ENCODE measurements around the gene CYP3A4. TPM values are rescaled to one million over a fixed set of nuclear protein-coding genes. Genes with fewer than 3 reads are reported as not detected.

CYP3A4 gene
- total and polyA plus RNA-seq, 2 of the 13 experiments (the other 11 are each of a cell fraction or from before 2014, with no cell fraction given): 0.11 to 0.24 TPM

DNA sequence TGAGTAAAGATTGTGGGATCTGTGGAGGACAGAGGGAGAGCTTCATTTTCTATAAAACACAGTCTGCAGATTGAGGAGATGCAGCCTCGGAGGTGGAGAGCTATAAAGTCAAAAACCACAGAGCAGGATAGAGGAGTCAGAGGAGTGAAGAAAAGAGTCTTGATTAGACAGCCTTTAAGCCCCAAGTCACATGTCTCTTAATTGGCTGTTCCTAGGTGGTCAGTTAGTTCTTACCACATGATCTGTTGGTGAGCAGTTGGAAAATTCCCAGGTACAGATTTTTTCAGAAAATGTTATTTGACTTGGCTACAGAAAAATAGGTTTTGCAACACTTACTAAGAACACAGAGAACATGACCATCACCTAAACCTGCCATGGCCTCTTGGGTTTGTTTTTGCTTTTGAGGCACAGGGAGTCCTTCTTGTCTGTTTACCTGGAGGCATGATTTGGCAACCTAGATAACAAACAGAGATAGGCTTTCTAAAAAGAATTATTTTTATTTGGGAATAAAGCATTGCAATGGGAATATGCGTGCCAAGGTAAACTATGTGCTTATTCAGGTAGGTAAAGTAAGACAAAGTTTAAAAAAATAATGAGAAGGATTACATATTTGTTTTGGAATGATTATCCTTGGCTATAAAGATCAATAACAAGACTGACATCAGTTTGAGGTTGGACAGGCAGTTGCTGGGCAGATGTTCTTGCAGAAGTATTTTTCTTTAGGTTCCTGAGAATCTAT lies 43.2 kb upstream of the CYP3A4 start (continued):
- TF ChIP-seq ZNF589 (CRISPR knock-in tag; conservative IDR thresholded peaks at IDR 0.05) (no peak), ONECUT2 (CRISPR knock-in tag; IDR thresholded peaks at IDR 0.05) (peak; percentile 46), SKI (IDR thresholded peaks at IDR 0.05; ENCODE audit: partially characterized antibody) (peak; percentile 70), GATAD1 (CRISPR knock-in tag; IDR thresholded peaks at IDR 0.05) (no peak), MAF1 (CRISPR knock-in tag; IDR thresholded peaks at IDR 0.05; ENCODE audit: borderline replicate concordance) (no peak), MIER3 (CRISPR knock-in tag; IDR thresholded peaks at IDR 0.05; ENCODE audit: borderline replicate concordance) (peak; percentile 31; the same call in 1 of the 2 replicates), HNRNPL (IDR thresholded peaks at IDR 0.05; ENCODE audit: low read depth, low read length) (no peak), STAT5B (CRISPR knock-in tag; IDR thresholded peaks at IDR 0.05) (no peak), SP4 (CRISPR knock-in tag; IDR thresholded peaks at IDR 0.05) (no peak), MYNN (CRISPR knock-in tag; IDR thresholded peaks at IDR 0.05; ENCODE audit: low read depth) (no peak), ZNF546 (CRISPR knock-in tag; conservative IDR thresholded peaks at IDR 0.05) (no peak), SRSF1 (optimal IDR thresholded peaks at IDR 0.05; ENCODE audit: low read depth, low read length) (no peak), STAG1 (CRISPR knock-in tag; IDR thresholded peaks at IDR 0.05) (peak; percentile 12; the same call in 1 of the 2 replicates), ZSCAN9 (CRISPR knock-in tag; IDR thresholded peaks at IDR 0.05; ENCODE audit: borderline replicate concordance) (0 out of 2 replicates have a peak, but pooled peaks have one; percentile 46), ZNF629 (CRISPR knock-in tag; conservative IDR thresholded peaks at IDR 0.05) (0 out of 2 replicates have a peak, but pooled peaks have one; percentile 35), NR2F2 (IDR thresholded peaks at IDR 0.05; ENCODE audit: borderline replicate concordance, low read depth) (peak; percentile 81), KAT7 (CRISPR knock-in tag; IDR thresholded peaks at IDR 0.05; ENCODE audit: borderline replicate concordance) (no peak)
- TF ChIP-seq, protein P1, sequence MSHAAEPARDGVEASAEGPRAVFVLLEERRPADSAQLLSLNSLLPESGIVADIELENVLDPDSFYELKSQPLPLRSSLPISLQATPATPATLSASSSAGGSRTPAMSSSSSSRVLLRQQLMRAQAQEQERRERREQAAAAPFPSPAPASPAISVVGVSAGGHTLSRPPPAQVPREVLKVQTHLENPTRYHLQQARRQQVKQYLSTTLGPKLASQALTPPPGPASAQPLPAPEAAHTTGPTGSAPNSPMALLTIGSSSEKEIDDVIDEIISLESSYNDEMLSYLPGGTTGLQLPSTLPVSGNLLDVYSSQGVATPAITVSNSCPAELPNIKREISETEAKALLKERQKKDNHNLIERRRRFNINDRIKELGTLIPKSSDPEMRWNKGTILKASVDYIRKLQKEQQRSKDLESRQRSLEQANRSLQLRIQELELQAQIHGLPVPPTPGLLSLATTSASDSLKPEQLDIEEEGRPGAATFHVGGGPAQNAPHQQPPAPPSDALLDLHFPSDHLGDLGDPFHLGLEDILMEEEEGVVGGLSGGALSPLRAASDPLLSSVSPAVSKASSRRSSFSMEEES (CRISPR knock-in tag; IDR thresholded peaks at IDR 0.05): peak; percentile 90
- TF ChIP-seq, protein P2, sequence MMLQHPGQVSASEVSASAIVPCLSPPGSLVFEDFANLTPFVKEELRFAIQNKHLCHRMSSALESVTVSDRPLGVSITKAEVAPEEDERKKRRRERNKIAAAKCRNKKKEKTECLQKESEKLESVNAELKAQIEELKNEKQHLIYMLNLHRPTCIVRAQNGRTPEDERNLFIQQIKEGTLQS (CRISPR knock-in tag; IDR thresholded peaks at IDR 0.05): no peak
- TF ChIP-seq, protein P3, sequence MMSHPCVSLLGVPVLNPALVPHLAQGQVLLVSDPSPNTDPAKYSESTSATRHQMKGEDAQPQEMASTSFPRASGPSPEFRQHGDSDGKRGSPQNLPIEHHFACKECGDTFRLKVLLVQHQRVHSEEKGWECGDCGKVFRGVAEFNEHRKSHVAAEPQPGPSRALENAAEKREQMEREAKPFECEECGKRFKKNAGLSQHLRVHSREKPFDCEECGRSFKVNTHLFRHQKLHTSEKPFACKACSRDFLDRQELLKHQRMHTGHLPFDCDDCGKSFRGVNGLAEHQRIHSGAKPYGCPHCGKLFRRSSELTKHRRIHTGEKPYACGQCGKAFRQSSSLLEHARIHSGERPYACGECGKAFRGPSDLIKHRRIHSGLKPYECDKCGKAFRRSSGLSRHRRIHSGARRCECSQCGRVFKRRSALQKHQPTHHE (CRISPR knock-in tag; IDR thresholded peaks at IDR 0.05; ENCODE audit: borderline replicate concordance): 0 out of 2 replicates have a peak, but pooled peaks have one; percentile 32
- TF ChIP-seq, protein P4, sequence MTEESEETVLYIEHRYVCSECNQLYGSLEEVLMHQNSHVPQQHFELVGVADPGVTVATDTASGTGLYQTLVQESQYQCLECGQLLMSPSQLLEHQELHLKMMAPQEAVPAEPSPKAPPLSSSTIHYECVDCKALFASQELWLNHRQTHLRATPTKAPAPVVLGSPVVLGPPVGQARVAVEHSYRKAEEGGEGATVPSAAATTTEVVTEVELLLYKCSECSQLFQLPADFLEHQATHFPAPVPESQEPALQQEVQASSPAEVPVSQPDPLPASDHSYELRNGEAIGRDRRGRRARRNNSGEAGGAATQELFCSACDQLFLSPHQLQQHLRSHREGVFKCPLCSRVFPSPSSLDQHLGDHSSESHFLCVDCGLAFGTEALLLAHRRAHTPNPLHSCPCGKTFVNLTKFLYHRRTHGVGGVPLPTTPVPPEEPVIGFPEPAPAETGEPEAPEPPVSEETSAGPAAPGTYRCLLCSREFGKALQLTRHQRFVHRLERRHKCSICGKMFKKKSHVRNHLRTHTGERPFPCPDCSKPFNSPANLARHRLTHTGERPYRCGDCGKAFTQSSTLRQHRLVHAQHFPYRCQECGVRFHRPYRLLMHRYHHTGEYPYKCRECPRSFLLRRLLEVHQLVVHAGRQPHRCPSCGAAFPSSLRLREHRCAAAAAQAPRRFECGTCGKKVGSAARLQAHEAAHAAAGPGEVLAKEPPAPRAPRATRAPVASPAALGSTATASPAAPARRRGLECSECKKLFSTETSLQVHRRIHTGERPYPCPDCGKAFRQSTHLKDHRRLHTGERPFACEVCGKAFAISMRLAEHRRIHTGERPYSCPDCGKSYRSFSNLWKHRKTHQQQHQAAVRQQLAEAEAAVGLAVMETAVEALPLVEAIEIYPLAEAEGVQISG (CRISPR knock-in tag; IDR thresholded peaks at IDR 0.05): peak; percentile 62; the same call in 1 of the 2 replicates
- TF ChIP-seq, protein P5, sequence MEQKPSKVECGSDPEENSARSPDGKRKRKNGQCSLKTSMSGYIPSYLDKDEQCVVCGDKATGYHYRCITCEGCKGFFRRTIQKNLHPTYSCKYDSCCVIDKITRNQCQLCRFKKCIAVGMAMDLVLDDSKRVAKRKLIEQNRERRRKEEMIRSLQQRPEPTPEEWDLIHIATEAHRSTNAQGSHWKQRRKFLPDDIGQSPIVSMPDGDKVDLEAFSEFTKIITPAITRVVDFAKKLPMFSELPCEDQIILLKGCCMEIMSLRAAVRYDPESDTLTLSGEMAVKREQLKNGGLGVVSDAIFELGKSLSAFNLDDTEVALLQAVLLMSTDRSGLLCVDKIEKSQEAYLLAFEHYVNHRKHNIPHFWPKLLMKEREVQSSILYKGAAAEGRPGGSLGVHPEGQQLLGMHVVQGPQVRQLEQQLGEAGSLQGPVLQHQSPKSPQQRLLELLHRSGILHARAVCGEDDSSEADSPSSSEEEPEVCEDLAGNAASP (CRISPR knock-in tag; IDR thresholded peaks at IDR 0.05; ENCODE audit: borderline replicate concordance): peak; percentile 84; the same call in 1 of the 2 replicates

Measured in HepG2 (cell line).